ENCODE data around the gene CRTC2. TPM values are rescaled to one million over a fixed set of nuclear protein-coding genes. Genes with fewer than 3 reads are reported as not detected.
"Not testable (repeated sequence)": the region's sequence is repeated elsewhere in the genome, so short reads cannot be mapped to it uniquely, and the experiment has no call there.

The CRTC2 gene, protein sequence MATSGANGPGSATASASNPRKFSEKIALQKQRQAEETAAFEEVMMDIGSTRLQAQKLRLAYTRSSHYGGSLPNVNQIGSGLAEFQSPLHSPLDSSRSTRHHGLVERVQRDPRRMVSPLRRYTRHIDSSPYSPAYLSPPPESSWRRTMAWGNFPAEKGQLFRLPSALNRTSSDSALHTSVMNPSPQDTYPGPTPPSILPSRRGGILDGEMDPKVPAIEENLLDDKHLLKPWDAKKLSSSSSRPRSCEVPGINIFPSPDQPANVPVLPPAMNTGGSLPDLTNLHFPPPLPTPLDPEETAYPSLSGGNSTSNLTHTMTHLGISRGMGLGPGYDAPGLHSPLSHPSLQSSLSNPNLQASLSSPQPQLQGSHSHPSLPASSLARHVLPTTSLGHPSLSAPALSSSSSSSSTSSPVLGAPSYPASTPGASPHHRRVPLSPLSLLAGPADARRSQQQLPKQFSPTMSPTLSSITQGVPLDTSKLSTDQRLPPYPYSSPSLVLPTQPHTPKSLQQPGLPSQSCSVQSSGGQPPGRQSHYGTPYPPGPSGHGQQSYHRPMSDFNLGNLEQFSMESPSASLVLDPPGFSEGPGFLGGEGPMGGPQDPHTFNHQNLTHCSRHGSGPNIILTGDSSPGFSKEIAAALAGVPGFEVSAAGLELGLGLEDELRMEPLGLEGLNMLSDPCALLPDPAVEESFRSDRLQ
- total RNA-seq, result 10 to 100 TPM; 14.3 to 28.1 (median 21.1) TPM

DNA sequence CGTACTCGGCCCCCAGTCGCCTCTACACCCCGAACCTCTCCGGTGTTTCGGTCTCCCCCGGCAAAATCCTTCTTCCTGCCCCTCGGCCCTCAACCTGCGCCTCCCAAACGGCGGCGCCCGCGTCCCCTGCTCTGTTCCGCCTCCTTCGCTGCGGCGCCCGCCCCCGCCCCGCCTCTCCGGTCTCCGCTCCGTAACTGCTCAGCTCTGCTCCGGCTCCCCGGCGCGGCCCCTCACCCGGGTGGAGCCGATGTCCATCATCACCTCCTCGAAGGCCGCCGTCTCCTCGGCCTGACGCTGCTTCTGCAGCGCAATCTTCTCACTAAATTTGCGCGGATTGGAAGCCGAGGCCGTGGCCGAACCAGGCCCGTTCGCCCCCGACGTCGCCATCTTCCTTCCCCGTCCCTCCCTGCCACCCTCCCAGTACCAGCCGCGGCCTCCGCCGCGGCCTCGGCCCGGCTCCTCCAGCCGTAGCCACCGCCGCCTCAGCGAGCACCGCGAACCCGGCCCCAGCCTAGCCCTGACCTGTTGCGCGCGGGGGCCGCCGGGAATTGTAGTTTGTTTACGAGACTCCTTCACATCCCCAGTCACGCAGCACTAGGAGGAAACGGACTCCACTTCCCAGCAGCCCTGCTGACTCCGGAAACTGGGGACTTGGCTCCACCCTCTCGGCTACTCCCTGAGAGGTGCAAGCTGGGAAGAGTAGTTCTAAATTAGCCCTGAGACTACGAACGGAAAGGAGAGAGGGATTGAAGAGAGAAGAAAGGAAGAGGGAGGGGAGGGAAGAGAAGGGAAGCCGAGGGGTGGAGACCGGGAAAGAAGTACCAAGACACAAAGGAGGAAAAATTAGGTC, at the start of gene CRTC2:
Gene CRTC2, minus strand, starts transcription at position 502 of the 850 bp plus-strand sequence. Its CDS starts 115 bp downstream, at position 387.
- 0 to 1% methylated on average over 69 to 71 of the region's 75 CpGs for WGBS, 2 donors
- TF ChIP-seq, protein P1, sequence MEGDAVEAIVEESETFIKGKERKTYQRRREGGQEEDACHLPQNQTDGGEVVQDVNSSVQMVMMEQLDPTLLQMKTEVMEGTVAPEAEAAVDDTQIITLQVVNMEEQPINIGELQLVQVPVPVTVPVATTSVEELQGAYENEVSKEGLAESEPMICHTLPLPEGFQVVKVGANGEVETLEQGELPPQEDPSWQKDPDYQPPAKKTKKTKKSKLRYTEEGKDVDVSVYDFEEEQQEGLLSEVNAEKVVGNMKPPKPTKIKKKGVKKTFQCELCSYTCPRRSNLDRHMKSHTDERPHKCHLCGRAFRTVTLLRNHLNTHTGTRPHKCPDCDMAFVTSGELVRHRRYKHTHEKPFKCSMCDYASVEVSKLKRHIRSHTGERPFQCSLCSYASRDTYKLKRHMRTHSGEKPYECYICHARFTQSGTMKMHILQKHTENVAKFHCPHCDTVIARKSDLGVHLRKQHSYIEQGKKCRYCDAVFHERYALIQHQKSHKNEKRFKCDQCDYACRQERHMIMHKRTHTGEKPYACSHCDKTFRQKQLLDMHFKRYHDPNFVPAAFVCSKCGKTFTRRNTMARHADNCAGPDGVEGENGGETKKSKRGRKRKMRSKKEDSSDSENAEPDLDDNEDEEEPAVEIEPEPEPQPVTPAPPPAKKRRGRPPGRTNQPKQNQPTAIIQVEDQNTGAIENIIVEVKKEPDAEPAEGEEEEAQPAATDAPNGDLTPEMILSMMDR (IDR thresholded peaks at IDR 0.05), result no peak
- peak in 1 of 2 donors; percentile 66 for TF ChIP-seq POLR2A (IDR thresholded peaks at IDR 0.05)
- peak within 1 kb of the TSS; percentile 87 for H3K4me3 ChIP-seq (ENCODE audit: low read depth, poor library complexity, severe bottlenecking)
- DNase-seq (ENCODE audit: low spot score in 2 of 2), result peak; percentile 99 to 100
- intact Hi-C loops (cut with DNase I; ENCODE audit: low total_unique reads), result no loop called here

DNA sequence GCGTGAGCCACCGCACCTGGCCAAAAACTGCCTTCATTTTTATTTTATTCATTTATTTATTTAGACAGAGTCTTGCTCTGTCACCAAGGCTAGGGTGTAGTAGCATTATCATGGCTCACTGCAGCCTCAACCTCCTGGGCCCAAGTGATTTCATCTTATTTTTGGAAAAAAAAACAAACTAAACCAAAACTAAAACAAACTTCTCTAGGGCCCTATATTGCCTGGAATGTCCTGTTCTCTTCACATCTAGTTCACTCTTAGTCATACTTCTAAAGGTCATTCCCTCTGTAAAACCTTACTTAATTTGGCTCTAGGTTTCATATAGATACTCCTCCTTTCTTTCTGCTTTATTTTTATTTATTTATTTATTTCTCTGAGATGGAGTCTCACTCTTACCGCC, 47.7 kb upstream of the CRTC2 start:
- DNase-seq (ENCODE audit: low spot score in 2 of 2), result no peak
- TF ChIP-seq POLR2A (IDR thresholded peaks at IDR 0.05), result no peak
- TF ChIP-seq, protein P1 (IDR thresholded peaks at IDR 0.05), result no peak
- no peak overlapping the region for H3K4me3 ChIP-seq (ENCODE audit: low read depth, poor library complexity, severe bottlenecking)
- intact Hi-C loops (cut with DNase I; ENCODE audit: low total_unique reads), result no loop called here
- WGBS, 2 donors, result 96 to 99% methylated on average over 3 of the region's 3 CpGs

DNA sequence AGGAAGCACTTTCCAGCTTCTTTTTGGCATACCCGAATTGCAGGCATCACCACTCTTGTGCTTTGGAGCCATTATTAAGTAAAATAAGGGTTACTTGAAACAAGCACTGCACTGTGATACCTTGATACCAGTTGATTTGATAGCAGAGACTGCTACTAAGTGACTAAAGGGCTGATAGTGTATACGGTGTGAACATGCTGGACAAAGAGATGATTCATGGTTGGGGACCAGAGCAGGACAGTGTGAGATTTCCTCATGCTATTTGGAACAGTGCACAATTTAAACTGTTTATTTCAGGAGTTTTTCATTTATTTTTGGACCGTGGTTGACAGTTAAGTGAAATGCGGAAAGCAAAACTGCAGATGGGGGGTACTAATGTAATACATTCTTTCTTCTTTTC, 42.0 kb upstream of the CRTC2 start:
- DNase-seq (ENCODE audit: low spot score in 2 of 2), result no peak
- H3K4me3 ChIP-seq (ENCODE audit: low read depth, poor library complexity, severe bottlenecking), result no peak overlapping the region
- no peak for TF ChIP-seq POLR2A (IDR thresholded peaks at IDR 0.05)
- TF ChIP-seq, protein P1 (IDR thresholded peaks at IDR 0.05), result no peak
- 72 to 76% methylated on average over 4 of the region's 4 CpGs for WGBS, 2 donors
- intact Hi-C loops (cut with DNase I; ENCODE audit: low total_unique reads), result loop anchor here (5.0 kb wide), 1 partner anchor 582 kb away; no protein-coding TSS in a partner anchor

DNA sequence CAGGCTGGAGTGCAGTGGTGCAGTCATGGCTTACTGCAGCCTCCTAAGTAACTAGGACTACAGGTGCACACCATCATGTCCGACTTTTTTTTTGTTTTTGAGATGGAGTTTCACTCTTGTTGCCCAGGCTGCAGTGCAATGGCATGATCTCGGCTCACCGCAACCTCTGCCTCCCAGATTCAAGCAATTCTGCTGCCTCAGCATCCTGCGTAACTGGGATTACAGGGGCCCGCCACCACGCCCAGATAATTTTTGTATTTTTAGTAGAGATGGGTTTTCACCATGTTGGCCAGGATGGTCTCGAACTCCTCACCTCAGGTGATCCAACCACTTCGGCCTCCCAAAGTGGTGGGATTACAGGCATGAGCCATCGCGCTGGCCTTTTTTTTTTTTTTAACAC, 38.5 kb upstream of the CRTC2 start:
- DNase-seq (ENCODE audit: low spot score in 2 of 2); intact Hi-C loops (cut with DNase I; ENCODE audit: low total_unique reads); H3K4me3 ChIP-seq (ENCODE audit: low read depth, poor library complexity, severe bottlenecking): not testable (repeated sequence)
- 92 to 93% methylated on average over 10 of the region's 10 CpGs for WGBS, 2 donors

DNA sequence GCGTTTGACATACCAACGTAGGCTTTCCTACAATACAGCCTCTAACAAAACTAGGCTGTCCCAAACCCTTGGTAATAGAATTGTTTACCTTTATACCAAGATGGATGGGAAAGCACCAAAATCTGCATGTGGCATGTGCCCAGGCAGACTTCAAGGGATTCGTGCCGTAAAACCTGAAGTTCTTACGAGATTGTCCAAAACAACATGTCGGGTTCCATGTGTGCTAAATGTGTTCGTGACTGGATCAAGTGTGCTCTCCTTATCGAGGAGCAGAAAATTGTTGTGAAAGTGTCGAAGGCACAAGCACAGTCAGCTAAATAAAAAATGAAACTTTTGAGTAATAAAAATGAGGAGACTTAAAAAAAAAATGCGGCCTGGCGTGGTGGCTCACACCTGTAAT, 37.2 kb upstream of the CRTC2 start:
- 95 to 96% methylated on average over 11 of the region's 11 CpGs for WGBS, 2 donors

More for the DNA sequence above, 37.2 kb upstream of the CRTC2 start:
- H3K4me3 ChIP-seq (ENCODE audit: low read depth, poor library complexity, severe bottlenecking), result no peak overlapping the region
- no peak for TF ChIP-seq POLR2A (IDR thresholded peaks at IDR 0.05)
- TF ChIP-seq, protein P1 (IDR thresholded peaks at IDR 0.05), result no peak
- no peak for DNase-seq (ENCODE audit: low spot score in 2 of 2)
- intact Hi-C loops (cut with DNase I; ENCODE audit: low total_unique reads), result no loop called here
